IMR-90 (cell line): ENCODE data around the gene MYH9. TPM values are rescaled to one million over a fixed set of nuclear protein-coding genes. Genes with fewer than 3 reads are reported as not detected.

Experiments used
- ATAC-seq: fragments of 200-7000 bp; cut with Tn5 transposase; 2 replicates; pipeline ENCODE4 v1.9.1; 2020; ENCODE audit warnings: low read depth, mild to moderate bottlenecking, moderate library complexity
- BruUV-seq: library from RNA; stranded (reverse); fragments of 400-500 nt; replicated peaks from 2 replicates; lab custom pipeline; 2021; lab: Mats Ljungman, UMichigan
- CTCF ChIA-PET: fragments of 300-600 bp; formaldehyde crosslinking; extraction: SDS; loops from one replicate; lab custom pipeline; 2021; ENCODE audit warnings: antibody characterized with exemption; lab: Yijun Ruan, JAX
- POLR2A ChIA-PET: fragments of 300-600 bp; sonication (Branson Sonifier 250); formaldehyde crosslinking; loops from one replicate; lab custom pipeline; 2022; ENCODE audit warnings: antibody characterized with exemption; ENCODE audit not compliant: unreplicated experiment; lab: Charles Lee
- DNase-seq: peaks from one replicate; pipeline ENCODE4 v3.0.0; 2013
- H2AFZ ChIP-seq: replicated peaks from 2 replicates; pipeline ENCODE3; 2013; ENCODE audit warnings: low read length, mild to moderate bottlenecking; ENCODE audit not compliant: poor library complexity
- H2AK5ac ChIP-seq: 2 replicates; pipeline ENCODE4 v1.6.1; 2013; ENCODE audit warnings: low read depth, low read length, inconsistent platforms
- H2AK9ac ChIP-seq: replicated peaks from 2 replicates; pipeline ENCODE3; 2013; ENCODE audit warnings: mild to moderate bottlenecking, low read depth, low read length, moderate library complexity; ENCODE audit not compliant: poor library complexity
- H2BK120ac ChIP-seq: 2 replicates; pipeline ENCODE4 v1.6.1; 2013; ENCODE audit warnings: low read depth, low read length, inconsistent platforms
- H2BK15ac ChIP-seq: 3 replicates; pipeline ENCODE4 v1.6.1; 2013; ENCODE audit warnings: low read depth, low read length, inconsistent platforms
- H2BK20ac ChIP-seq: 2 replicates; pipeline ENCODE4 v1.6.1; 2013; ENCODE audit warnings: low read depth, mild to moderate bottlenecking, inconsistent platforms, low read length, moderate library complexity
- H2BK5ac ChIP-seq: 2 replicates; pipeline ENCODE4 v1.6.1; 2013; ENCODE audit warnings: mild to moderate bottlenecking, low read depth, low read length, inconsistent platforms; ENCODE audit not compliant: poor library complexity, severe bottlenecking
- H3K14ac ChIP-seq: replicated peaks from 2 replicates; pipeline ENCODE4 v1.6.1; 2013; ENCODE audit warnings: low read depth, low read length, inconsistent platforms
- H3K18ac ChIP-seq: 2 replicates; pipeline ENCODE4 v1.6.1; 2013; ENCODE audit warnings: low read depth, low read length, control low read depth
- H3K23ac ChIP-seq: 2 replicates; pipeline ENCODE4 v1.6.1; 2013; ENCODE audit warnings: low read depth, low read length, inconsistent platforms
- H3K27ac ChIP-seq: 2 replicates; pipeline ENCODE4 v1.5.1; 2013; ENCODE audit warnings: mild to moderate bottlenecking, control low read depth, low read length; ENCODE audit not compliant: insufficient read depth
- H3K27me3 ChIP-seq: 2 replicates; pipeline ENCODE4 v1.6.1; 2013; ENCODE audit warnings: low read length; ENCODE audit not compliant: control insufficient read depth, insufficient read depth
- H3K36me3 ChIP-seq: 2 replicates; pipeline ENCODE4 v1.6.1; 2013; ENCODE audit warnings: low read length, mixed read lengths; ENCODE audit not compliant: control insufficient read depth, insufficient read depth
- H3K4ac ChIP-seq: 2 replicates; pipeline ENCODE4 v1.6.1; 2013; ENCODE audit warnings: low read depth, low read length, inconsistent platforms
- H3K4me1 ChIP-seq: 2 replicates; pipeline ENCODE4 v1.6.1; 2013; ENCODE audit warnings: low read length, mixed read lengths; ENCODE audit not compliant: control insufficient read depth, insufficient read depth
- H3K4me2 ChIP-seq: 2 replicates; pipeline ENCODE4 v1.6.1; 2013; ENCODE audit warnings: low read depth, mild to moderate bottlenecking, control low read depth, low read length, moderate library complexity
- H3K4me3 ChIP-seq: 2 replicates; pipeline ENCODE4 v1.5.1; 2013; ENCODE audit warnings: low read depth, mild to moderate bottlenecking, control low read depth, low read length, moderate library complexity; ENCODE audit not compliant: insufficient read depth
- H3K56ac ChIP-seq: 2 replicates; pipeline ENCODE4 v1.6.1; 2013; ENCODE audit warnings: low read length, inconsistent platforms; ENCODE audit not compliant: insufficient read depth; ENCODE audit errors: extremely low read depth
- H3K79me1 ChIP-seq, 2 experiments: 2 replicates each; pipeline ENCODE4 v1.6.1; 2013; ENCODE audit warnings: low read length in 2 of 2, inconsistent platforms in 1 of 2, low read depth in 1 of 2
- H3K9ac ChIP-seq: 2 replicates; pipeline ENCODE4 v1.6.1; 2013; ENCODE audit warnings: low read depth, low read length, control low read depth
- H3K9me1 ChIP-seq: 2 replicates; pipeline ENCODE4 v1.6.1; 2013; ENCODE audit warnings: low read length, inconsistent platforms; ENCODE audit not compliant: insufficient read depth
- H3K9me3 ChIP-seq: 2 replicates; pipeline ENCODE4 v1.6.1; 2013; ENCODE audit warnings: low read length; ENCODE audit not compliant: control insufficient read depth, insufficient read depth
- H4K20me1 ChIP-seq: 2 replicates; pipeline ENCODE4 v1.6.1; 2013; ENCODE audit warnings: low read length, inconsistent platforms; ENCODE audit not compliant: insufficient read depth
- H4K5ac ChIP-seq: 2 replicates; pipeline ENCODE4 v1.6.1; 2013; ENCODE audit warnings: mild to moderate bottlenecking, low read depth, low read length, control low read depth
- H4K8ac ChIP-seq, 2 experiments: 2 replicates each; pipeline ENCODE4 v1.6.1; 2013; ENCODE audit warnings: low read depth in 2 of 2, low read length in 2 of 2, control low read depth in 1 of 2, inconsistent platforms in 1 of 2
- H4K91ac ChIP-seq: 2 replicates; pipeline ENCODE4 v1.6.1; 2013; ENCODE audit warnings: low read depth, low read length, inconsistent platforms; ENCODE audit not compliant: insufficient read depth
- CEBPB ChIP-seq: IDR thresholded peaks from 2 replicates; pipeline ENCODE4 v1.6.1; 2012; ENCODE audit warnings: low read depth, low read length, improper control_type of control experiment
- ELK1 ChIP-seq: fragments of 150-350 bp; IDR thresholded peaks from 2 replicates; pipeline ENCODE4 v1.6.1; 2016; ENCODE audit warnings: low read depth, mild to moderate bottlenecking, low read length, moderate library complexity, borderline replicate concordance
- FOS ChIP-seq: fragments of 150-350 bp; IDR thresholded peaks from 2 replicates; pipeline ENCODE4 v1.6.1; 2016; ENCODE audit warnings: low read depth, low read length
- MAZ ChIP-seq: IDR thresholded peaks from 2 replicates; pipeline ENCODE4 v1.6.1; 2012; ENCODE audit warnings: low read depth, mild to moderate bottlenecking, low read length, improper control_type of control experiment, moderate library complexity, borderline replicate concordance
- MXI1 ChIP-seq: IDR thresholded peaks from 2 replicates; pipeline ENCODE4 v1.6.1; 2012; ENCODE audit warnings: low read depth, mild to moderate bottlenecking, low read length, moderate library complexity, borderline replicate concordance
- NFE2L2 ChIP-seq: fragments of 150-350 bp; IDR thresholded peaks from 2 replicates; pipeline ENCODE4 v1.6.1; 2016; ENCODE audit warnings: low read depth, mild to moderate bottlenecking, low read length
- POLR2A ChIP-seq: IDR thresholded peaks from 2 replicates; pipeline ENCODE4 v1.6.1; 2012; ENCODE audit warnings: mild to moderate bottlenecking, low read depth, low read length
- RAD21 ChIP-seq: IDR thresholded peaks from 2 replicates; pipeline ENCODE4 v1.6.1; 2012; ENCODE audit warnings: low read length, improper control_type of control experiment
- RFX5 ChIP-seq: IDR thresholded peaks from 2 replicates; pipeline ENCODE4 v1.8.0; 2012; ENCODE audit warnings: low read depth, mild to moderate bottlenecking, low read length, moderate library complexity
- WGBS, 2 experiments: methylation state at CpG; one replicate each; pipeline versions ENCODE4 v1.1.5 to v1.1.7; 2013; ENCODE audit warnings: missing lambda C conversion rate in 2 of 2; ENCODE audit not compliant: insufficient read length in 1 of 2; ENCODE audit errors: extremely low coverage in 2 of 2; 5-methylcytosine and 5-hydroxymethylcytosine counted together
- dilution Hi-C: fragments of 300-500 bp; cut with HindIII; formaldehyde crosslinking; loops from one replicate; pipeline ENCODE4 v1.14.3; 2018; ENCODE audit warnings: low sequenced_read_pairs; ENCODE audit not compliant: unreplicated experiment
- in situ Hi-C: fragments of 300-500 bp; cut with MboI; formaldehyde crosslinking; loops from 3 replicates; pipeline ENCODE4 v1.14.3; 2019; ENCODE audit warnings: low sequenced_read_pairs, inconsistent platforms, mixed read lengths
- intact Hi-C: fragments of 100-400 bp; cut with micrococcal nuclease; formaldehyde crosslinking; loops from 2 replicates; pipeline ENCODE4 v1.10.0; 2022
- polyA plus RNA-seq, 3 experiments: library from polyadenylated mRNA; depleted of rRNA; stranded (reverse); fragments of >200 nt; gene quantifications; 2 replicates each; pipeline ENCODE4 v1.2.3, GENCODE V29; 2012; ENCODE audit warnings: low replicate concordance in 1 of 3
- total RNA-seq: library from RNA; depleted of rRNA; stranded (reverse); fragments of >200 nt; gene quantifications from 2 replicates; pipeline ENCODE4 v1.2.3, GENCODE V29; 2012
- TF ChIP-seq, protein P1 (sequence below): fragments of 150-350 bp; IDR thresholded peaks from 2 replicates; pipeline ENCODE4 v1.6.1; 2017; ENCODE audit warnings: mild to moderate bottlenecking, antibody characterized with exemption, low read length, low read depth

MYH9 gene
- total and polyA plus RNA-seq, 2 of the 4 experiments (the other 2 are of a cell fraction) = 475 to 554 TPM

DNA sequence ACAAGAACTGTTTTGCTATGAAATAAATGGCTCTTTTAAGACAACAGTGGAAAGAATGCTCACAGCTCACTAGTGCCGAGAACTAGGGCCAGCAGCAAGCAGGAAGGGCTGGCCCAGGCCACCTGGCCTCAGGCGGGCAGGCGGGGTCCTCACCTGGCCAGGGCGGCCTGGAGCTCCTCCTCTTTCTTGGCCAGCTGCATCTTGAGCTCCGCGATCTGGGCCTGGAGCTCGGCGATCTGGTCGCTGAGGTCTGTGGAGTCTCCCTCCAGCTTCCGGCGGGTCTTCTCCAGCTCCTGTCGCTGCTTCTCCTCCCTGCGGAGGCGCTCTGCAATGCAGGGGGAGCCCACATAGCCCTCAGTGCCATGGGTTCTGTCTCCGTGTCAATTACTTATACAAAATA, 91.1 kb downstream of the MYH9 start:
- no peak overlapping the region for H3K9ac ChIP-seq
- H3K4me3 ChIP-seq = no peak overlapping the region
- H2BK120ac ChIP-seq = no peak overlapping the region
- H4K8ac ChIP-seq = no peak overlapping the region
- H3K9me1 ChIP-seq = no peaks in the 10 kb centered on the region
- H3K36me3 ChIP-seq = peaks cover 99% of the 10 kb centered on the region
- dilution Hi-C loops = no loop called here
- no peak overlapping the region for H2BK15ac ChIP-seq
- peaks cover 73 to 94% of the 10 kb centered on the region in 2 experiments for H3K79me1 ChIP-seq
- H3K14ac ChIP-seq = no peak overlapping the region
- no peak overlapping the region for H3K56ac ChIP-seq
- peaks cover 97% of the 10 kb centered on the region for H4K20me1 ChIP-seq
- H2AK5ac ChIP-seq = no peak overlapping the region
- ChIA-PET POLR2A (no interaction called here), CTCF (interaction anchor here (0.7 to 1.1 kb wide), 2 partner anchors 105 to 174 kb away, joined by 5 to 7 read pairs; no protein-coding TSS in a partner anchor)
- intact Hi-C loops = no loop called here
- TF ChIP-seq RAD21 = no peak
- no peak for TF ChIP-seq MXI1
- TF ChIP-seq NFE2L2 = no peak
- TF ChIP-seq ELK1 = no peak
- TF ChIP-seq FOS = no peak
- TF ChIP-seq MAZ = no peak
- TF ChIP-seq CEBPB = no peak
- TF ChIP-seq, protein P1, sequence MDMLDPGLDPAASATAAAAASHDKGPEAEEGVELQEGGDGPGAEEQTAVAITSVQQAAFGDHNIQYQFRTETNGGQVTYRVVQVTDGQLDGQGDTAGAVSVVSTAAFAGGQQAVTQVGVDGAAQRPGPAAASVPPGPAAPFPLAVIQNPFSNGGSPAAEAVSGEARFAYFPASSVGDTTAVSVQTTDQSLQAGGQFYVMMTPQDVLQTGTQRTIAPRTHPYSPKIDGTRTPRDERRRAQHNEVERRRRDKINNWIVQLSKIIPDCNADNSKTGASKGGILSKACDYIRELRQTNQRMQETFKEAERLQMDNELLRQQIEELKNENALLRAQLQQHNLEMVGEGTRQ = no peak
- no peak for TF ChIP-seq RFX5
- TF ChIP-seq POLR2A = no peak
- peaks cover 9% of the 10 kb centered on the region for H3K4me1 ChIP-seq
- H3K27ac ChIP-seq = no peak overlapping the region
- H3K27me3 ChIP-seq = no peaks in the 10 kb centered on the region
- no peak overlapping the region for H2BK20ac ChIP-seq
- 100% methylated on average over 3 of the region's 15 CpGs; no CpG with 5 or more reads in 1 of the 2 experiments for WGBS, 2 experiments
- no peak overlapping the region for H3K4ac ChIP-seq
- H2AK9ac ChIP-seq = no peak overlapping the region
- no peak overlapping the region for H4K91ac ChIP-seq
- H3K9me3 ChIP-seq = no peaks in the 10 kb centered on the region
- H3K4me2 ChIP-seq = no peak overlapping the region
- H4K5ac ChIP-seq = no peak overlapping the region
- H3K18ac ChIP-seq = no peak overlapping the region
- BruUV-seq = no TSS peak
- peak overlapping the region; percentile 29 for H2BK5ac ChIP-seq
- H3K23ac ChIP-seq = no peak overlapping the region
- DNase-seq (no peak), ATAC-seq (no peak)
- no peak overlapping the region for H2AFZ ChIP-seq
- in situ Hi-C loops = no loop called here
